ENCODE data around the gene TMEM108.

The TMEM108 gene

DNA sequence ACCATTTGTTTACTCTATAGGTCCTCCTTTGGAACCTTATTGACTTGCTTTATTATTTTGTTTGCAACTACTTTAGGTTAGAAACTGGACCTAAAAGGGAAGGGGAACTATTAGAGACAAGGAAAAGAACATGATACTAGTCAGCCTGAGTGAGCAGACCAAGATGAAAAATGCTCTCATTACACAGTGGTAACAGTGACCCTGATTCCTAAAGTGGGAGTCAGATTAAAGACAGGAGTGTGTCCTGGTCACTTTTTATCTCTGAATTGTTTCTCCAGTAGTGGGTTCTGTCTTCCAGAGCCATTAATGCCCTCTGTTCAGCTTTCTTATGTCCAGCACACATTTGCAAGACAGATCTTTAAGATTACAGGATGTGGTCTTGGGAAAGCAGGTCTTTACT, 124.1 kb downstream of the TMEM108 start:
- no peak for DNase-seq (ENCODE audit: low read depth in 1 of 2, low spot score in 1 of 2)

DNA sequence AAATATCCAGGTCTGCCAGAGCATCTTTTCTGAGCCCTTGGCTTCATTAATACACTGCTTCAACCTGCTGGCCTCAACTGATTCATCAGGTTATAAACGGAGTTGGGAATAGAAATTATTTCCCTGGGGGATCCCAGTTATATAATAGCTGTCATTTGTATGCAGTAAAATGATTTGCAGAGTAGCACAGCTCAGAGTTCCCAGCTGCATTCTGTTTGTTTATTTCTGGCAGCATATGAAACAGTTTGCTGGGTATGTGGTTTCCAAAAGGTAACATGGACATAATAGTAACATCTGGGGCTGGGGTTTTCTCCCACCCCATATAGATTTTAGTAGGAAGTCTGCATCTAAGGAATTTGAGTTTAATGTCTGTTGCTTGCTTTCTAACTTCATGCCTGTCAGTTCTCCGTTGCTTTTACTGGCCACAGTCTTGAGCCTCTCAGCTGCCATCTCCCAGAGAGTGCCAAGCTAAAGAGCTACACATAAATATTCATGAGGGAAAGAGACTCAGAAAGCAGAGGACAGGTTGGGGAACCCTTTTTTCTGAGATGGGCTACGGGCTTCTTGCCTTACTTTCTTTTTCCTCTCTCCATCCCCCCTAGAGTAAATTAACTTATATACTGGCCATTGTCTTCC, 124.6 kb downstream of the TMEM108 start:
- DNase-seq (ENCODE audit: low read depth in 1 of 2, low spot score in 1 of 2): no peak

DNA sequence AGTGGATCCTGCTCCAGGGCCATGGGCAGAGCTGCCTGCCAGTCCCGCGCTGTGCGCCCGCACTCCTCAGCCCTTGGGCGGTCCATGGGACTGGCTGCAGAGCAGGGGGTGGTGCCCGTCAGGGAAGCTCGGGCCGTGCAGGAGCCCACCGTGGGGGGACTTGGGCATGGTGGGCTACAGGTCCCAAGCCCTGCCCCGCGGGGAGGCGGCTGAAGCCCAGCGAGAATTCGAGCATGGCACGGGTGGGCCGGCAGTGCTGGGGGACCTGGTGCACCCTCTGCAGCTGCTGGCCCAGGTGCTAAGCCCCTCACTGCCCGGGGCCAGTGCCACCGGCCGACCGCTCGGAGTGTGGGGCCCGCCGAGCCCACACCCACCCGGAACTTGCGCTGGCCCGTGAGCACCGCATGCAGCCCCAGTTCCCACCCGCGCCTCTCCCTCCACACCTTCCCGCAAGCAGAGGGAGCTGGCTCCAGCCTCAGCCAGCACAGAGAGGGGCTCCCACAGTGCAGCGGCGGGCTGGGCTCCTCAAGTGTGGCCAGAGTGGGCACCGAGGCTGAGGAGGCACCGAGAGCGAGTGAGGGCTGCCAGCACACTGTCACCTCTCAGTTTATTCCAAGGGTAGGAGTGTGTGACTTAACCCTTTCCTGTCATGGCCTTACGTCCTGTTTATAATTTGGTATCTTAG, 129.3 kb downstream of the TMEM108 start:
- DNase-seq (ENCODE audit: low read depth in 1 of 2, low spot score in 1 of 2): no peak

DNA sequence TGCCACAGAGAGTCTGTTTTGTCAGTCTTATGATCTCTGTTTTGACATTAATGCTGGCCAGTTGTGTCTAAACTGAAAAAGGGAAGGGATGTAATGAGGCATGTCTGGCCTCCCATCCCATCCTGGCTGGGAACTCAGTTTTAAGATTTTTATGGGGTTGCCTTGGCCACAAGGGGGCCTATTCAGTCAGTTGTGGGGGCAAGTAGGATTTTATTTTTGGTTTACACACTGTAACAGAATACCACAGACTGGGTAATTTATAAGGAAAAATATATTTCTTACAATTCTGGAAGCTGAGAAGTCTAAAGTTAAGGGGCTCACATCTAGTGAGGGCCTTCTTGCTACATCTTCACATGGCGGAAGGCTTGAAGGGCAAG, 129.8 kb downstream of the TMEM108 start:
- no peak for DNase-seq (ENCODE audit: low read depth in 1 of 2, low spot score in 1 of 2)

DNA sequence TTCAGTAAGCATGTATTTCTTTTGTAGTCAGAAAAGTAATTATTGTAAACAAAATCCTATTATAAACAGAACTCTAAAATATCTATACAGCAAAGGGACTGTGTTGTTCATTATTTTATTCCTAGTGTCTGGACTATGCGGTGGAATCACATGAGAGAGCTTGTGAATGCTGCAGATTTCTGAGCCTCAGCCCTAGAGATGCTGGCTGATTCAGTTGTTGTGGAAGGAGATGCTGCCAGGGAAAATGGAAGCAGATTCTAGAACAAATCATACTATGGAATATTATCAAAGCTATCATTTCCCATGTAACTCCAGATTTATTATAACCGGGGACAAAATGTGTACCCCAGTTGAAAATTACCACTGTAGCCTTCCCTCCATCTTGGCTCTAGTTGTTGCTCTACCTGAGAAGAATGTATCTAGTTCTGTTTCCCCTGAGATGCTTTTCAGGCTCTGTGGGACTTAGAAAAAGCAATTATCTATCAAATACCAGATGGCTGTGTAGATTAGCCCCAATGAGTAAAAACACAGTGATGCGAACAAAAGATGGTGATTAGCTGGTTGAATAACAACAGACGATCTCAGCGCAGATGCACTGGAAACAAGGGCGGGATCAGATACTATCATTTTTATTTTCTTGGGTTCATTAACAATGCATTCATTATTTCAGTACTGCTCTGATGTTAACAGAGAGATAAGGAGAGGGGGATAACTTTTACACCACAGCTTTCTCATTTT, 131.3 kb downstream of the TMEM108 start:
- DNase-seq (ENCODE audit: low read depth in 1 of 2, low spot score in 1 of 2): no peak

DNA sequence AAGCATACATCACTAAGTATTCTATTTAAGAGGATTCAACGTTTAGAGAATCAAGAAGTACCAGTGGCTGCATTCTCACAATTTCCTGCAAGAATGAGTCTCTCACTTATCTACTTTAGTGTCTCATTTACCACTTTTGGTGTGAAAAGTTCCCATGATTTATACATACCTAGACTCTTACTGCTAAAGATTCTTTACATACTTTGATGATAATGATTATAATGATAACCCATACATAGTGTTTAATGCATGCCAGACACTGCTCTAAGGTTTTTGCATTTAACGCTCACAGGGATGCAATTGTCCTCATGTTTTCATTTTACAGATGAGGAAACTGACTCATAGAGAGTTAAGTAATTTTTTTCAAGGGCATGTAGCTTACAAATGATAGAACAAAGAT, 133.6 kb downstream of the TMEM108 start:
- DNase-seq (ENCODE audit: low read depth in 1 of 2, low spot score in 1 of 2): no peak

DNA sequence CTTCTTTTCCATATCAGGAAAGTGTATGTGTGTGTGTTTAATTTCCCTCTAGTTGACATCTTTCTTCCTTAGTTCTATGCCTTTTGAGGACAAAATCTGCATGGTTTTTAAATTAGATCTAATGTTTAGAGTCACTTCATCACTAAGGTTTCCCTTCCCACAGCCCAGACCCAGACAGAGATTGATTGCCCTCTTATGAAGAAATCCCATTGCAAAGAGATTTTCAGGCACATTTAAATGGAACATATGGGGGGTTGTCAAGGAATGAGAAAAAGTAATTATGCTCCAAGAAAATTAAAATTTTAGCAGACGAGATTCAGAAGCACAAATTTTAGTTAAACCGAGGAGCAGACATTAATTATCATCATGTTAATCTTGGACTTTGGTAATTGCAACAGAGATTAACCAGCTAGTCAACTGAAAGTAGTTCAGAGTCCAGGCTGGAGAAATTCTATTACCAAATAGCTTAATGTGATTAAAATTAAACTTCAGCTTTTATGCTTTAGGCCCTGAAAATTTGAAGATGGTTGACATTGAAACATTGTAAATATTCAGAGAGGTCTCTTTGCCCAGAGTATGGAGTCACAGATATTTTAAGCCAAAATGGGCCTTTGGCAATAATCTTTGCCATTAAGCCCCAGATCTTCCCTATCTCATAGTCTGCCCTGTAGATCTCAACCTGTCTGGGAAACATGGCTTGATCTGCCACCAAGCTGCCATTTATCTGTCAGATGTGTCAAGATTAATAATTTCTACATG, 143.4 kb downstream of the TMEM108 start:
- DNase-seq (ENCODE audit: low read depth in 1 of 2, low spot score in 1 of 2): no peak

DNA sequence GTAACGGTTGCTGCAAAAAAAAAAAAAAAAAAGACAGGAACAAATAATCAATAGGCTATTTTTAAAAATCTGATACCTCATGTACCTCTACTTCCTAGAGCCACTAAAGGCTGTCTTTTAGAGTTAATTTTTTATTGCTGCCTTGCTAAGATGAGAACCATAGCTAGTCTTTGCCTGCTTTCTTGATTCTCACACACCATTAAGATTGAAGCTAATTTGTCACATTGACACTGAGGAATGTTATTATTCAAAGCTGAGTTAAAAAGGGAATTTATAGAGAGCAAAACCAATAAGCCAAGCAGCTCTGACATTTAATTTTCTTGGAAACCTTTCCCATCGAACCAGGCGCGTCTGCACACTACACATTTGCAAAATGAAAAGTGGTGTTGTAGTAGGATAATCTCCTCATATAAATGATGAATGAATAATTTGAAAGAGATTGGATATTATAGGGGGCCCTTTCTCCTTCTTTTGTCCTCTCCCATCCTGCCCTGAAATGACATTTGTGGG, 149.7 kb downstream of the TMEM108 start:
- DNase-seq (ENCODE audit: low read depth in 1 of 2, low spot score in 1 of 2): no peak

DNA sequence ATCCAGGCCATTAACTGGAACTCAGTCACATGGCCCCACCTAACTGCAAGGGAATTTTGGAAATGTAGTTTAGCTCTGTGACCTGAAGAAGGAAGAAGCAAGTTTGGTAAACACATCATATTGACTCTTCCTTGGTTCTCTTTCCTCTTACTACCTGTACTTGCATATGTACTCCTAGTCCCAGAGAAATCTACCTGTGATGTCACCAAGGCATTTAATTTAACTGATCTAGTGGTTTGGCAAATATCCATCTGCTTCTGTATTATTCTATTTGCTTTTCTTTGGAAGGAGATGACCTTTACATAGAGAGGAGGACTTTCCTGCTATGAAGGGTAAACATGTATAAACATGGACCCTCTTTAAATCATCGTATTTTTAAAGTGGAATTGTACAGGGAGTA, 150.8 kb downstream of the TMEM108 start:
- no peak for DNase-seq (ENCODE audit: low read depth in 1 of 2, low spot score in 1 of 2)

DNA sequence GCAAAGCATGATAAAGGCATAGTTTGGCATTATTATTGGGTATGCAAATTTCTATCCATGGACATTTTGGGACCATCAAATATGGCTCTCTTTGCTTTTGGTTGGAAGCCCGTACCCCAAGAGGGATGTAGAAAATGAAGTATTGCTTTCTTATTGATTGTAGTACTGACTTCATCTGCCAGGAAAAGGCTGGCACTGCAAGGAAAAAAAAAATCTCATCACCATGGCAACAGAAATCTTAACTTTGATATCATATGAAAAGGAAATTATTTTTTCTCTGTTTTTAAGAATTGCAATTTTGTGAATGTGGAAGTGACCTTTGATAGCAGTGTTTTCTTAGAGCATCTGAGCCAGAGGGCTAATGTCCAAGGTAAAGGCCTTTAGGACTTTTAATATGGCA, 151.7 kb downstream of the TMEM108 start:
- DNase-seq (ENCODE audit: low read depth in 1 of 2, low spot score in 1 of 2): no peak

DNA sequence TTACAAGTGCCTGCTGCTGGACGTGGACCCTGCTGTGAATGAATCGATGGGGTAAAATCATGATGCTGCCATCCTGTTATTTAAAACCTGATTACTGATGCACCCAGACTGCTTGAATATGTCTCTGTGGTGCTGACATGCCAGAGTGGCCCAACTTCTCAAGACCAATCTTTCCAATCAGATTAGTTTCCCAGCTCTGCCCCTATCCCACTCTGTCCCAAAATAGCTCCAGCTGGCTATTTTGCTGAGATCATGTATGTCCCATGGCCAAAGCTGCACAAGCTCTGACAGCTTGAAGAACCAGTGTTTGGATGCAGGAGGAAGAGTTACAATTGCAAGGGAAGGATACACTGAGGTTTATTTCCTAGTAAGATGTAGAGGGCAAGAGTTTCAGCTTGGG, 153.6 kb downstream of the TMEM108 start:
- DNase-seq (ENCODE audit: low read depth in 1 of 2, low spot score in 1 of 2): no peak

DNA sequence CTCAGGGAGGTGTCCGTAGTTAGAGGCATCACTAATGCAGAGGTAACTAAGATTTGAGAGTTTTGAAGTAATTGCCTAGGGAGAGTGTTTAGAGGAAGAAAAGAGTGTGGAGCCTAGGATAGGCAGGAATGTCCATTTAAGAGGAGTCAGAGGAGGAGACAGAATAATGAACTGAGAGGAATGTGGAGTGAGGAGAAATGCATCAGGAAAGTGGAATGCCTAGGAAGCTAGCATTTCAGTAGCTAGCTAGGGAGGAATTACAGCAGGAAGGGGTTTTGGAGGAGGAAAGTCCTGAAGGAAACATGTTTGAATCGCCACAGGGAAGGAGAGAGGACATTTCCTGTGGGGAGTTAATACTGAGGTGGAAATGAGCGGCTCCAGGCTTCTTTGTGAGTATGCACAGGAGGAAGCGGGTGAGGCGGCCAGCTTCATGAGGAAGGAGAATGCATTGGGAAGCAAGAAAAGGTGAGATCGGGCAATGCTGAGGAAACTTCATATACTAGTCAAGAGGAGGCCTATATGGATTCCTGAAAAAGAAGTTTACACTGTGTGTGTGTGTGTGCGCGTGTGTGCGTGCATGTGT, 154.3 kb downstream of the TMEM108 start:
- no peak for DNase-seq (ENCODE audit: low read depth in 1 of 2, low spot score in 1 of 2)

DNA sequence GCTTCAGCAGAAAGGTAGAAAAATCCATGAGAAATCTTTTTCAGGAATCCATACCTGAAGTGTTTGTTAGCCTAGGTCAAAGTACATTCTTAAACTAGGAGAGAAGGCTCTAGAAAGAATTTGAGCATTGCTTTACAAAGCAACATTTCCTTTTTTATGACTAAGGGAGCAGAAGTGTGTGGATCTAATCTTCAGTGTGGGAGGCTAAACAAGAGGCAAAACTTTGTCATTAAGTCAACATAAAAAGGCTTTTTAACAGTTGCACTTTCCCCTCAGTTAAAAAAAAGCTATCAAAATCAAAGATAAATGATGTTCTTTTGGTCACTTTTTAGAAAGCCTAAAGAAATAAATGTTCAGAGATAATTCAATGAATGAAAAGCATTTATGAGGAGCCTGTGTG, 154.8 kb downstream of the TMEM108 start:
- DNase-seq (ENCODE audit: low read depth in 1 of 2, low spot score in 1 of 2): no peak

DNA sequence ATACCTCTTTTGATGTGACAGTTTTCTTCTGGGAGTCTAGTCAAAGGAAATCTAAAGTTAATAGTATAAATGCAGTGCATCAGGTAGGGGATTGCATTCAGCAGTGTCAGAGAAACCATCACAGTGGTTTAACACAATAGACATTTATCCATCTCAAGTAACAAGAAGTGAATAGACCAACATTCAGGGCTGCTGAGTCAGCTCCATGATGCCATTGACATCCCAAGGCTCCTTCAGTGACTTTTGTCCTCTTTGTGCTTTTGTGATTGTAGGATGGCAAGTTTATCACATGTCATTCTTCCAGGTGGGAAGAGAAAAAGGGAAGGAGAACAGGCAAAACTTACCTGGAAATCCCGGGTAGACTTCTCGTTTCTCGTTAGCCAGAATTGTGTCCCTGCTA, 158.3 kb downstream of the TMEM108 start:
- DNase-seq (ENCODE audit: low read depth in 1 of 2, low spot score in 1 of 2): no peak

DNA sequence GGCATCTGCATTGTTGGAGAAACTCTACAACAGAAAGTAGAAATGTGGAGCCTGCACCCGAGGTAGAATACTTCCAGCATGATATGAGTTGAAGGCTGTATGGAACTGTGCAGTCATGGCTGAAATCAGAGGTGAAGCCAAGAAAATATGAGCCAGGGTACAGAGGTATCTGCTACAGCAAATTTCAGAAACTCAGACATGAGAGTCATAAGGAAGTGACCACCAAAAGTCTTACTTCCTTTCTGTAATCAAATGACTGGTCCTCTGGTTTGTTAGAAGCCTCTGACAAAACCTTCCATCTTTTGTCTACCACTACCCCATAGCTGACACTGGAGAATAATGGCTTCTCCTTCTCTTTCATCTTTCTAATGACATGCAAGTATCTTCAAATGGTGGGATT, 159.4 kb downstream of the TMEM108 start:
- DNase-seq (ENCODE audit: low read depth in 1 of 2, low spot score in 1 of 2): no peak

DNA sequence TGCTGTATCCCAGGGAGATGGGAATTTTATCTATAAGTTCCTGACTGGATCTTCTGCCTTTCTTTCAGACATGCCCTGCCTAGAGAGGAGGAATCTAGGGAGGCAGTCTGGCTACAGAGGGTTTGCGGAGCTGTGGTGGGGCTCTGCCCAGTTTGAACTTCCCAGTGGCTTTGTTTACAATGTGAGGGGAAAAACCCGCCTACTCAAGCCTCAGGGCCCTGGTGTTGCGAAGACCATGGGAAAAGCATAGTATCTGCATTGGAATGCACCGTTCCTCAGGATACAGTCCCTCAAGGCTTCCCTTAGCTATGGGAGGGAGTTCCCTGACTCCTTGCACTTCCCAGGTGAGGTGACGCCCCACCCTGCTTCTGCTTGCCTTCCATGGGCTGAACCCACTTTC, 168.7 kb downstream of the TMEM108 start:
- DNase-seq (ENCODE audit: low read depth in 1 of 2, low spot score in 1 of 2): no peak

DNA sequence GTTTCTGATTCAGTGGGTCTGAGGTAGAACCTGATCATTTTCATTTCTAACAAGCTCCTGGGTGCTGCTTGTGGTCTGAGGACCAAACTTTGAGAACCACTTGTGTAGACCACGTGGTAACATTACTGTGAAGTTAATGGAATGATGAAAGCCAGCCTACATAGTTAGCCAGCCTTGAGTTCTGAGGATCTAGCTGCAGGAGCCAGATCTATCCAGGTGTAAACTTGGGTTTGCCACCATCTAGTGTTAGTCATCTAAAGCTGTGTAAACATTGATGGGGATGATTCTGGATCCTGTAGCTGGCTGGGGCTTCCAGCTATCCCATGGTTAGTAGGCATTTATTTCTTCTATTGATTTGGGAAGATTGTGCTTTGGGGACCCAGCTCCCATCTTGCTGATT, 170.0 kb downstream of the TMEM108 start:
- no peak for DNase-seq (ENCODE audit: low read depth in 1 of 2, low spot score in 1 of 2)

DNA sequence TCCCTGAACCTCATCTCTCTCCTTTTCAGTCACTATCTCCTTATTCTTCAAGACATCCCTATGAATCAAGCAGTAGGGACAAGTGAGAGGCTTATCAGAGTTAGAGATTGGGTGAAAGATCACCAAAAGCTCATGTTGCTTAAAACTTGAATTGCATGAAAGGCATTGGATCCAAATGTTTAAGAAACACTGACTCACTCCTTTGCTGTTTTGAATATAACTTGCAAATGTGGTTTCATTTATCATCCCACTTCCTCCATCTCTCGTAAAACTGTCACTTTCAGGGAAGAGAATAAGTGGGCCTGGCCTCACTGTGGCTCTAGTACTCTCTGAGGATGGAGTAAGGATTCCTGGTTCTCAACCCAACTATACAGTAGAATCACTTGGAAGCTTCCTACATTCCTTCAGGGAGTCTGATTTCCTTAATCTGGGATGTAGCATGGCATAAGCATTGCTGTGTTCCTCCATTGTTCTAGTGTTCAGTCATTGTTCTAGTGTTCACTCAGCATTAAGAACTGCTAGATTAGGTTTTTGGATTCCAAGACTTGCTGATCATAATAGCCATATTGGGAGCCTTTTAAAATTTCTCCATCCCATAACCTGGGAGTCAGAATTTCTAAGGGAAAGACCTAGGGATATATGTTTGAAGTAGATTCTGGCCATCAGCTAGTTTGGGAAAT, 171.8 kb downstream of the TMEM108 start:
- no peak for DNase-seq (ENCODE audit: low read depth in 1 of 2, low spot score in 1 of 2)

DNA sequence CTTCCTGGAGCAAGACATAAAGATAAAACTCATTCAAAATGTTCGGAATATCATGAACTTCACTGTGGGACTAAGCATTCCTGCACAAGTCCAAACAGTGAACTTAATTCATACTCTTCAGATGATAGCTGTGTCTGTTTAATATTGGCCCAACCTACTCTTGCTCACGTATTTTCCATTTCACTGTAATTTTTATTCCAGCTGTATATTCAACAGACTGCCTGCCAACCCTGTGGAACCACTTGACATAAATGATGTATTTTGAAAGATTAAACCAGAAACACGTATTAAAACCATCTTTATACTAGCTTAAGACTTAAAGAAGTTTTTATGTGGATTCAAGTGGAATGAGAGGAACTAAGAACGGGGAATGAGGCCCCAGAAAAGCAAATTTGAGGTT, 172.5 kb downstream of the TMEM108 start:
- no peak for DNase-seq (ENCODE audit: low read depth in 1 of 2, low spot score in 1 of 2)

DNA sequence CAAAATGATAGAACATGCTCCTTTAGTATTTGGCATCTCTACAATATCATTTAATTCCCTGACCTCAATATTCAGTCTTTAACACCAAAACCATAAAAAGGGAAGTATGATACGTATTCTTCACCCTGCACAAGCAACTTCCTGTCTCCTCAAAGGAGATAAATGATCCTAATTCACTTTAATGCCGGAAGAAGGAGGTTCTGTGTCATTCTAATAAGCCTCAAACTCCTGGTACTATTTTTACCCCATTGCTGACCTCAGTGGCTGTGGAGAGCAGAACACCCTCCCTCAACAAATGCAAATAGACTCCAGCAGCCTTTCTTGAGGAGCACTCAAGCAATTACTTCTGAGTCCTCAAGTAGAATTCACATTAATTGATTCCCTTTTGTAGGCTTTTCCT, 173.3 kb downstream of the TMEM108 start:
- no peak for DNase-seq (ENCODE audit: low read depth in 1 of 2, low spot score in 1 of 2)

DNA sequence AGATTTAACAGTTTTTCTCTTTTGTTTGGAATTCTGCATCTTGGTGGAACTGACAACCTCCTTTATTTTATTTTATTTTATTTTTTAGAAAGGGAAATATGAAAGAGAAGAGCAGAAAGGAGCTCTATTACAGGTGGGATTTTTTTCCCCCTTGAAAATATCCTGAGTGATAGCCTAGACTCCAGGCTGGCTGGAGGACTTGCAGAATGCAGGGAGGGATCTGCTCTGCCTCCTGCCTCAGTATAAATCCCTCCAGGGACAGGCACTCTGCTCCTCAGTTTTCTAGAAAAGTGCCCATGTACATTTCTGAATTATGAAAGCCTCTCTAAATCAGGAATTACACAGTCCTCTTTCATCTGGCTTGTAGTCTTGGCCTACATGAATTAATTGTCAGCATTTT, 173.7 kb downstream of the TMEM108 start:
- no peak for DNase-seq (ENCODE audit: low read depth in 1 of 2, low spot score in 1 of 2)
